NCI-H1930 (cell line): ENCODE results near the gene PUM1.

Experiments used
- DNase-seq, 2 experiments: peaks; one replicate each; lab custom pipeline; 2025; lab: John Stamatoyannopoulos, UW

Gene PUM1

GRCh38 chr1:30892671-30893073 lies 172.8 kb downstream of the PUM1 start:
- DNase-seq, result no peak

- DNase-seq, result no peak
Measured at GRCh38 chr1:30891227-30891552, 174.3 kb downstream of the PUM1 start.

GRCh38 chr1:30890502-30891226 lies 174.9 kb downstream of the PUM1 start:
- no peak for DNase-seq

GRCh38 chr1:30889511-30889910 lies 176.0 kb downstream of the PUM1 start:
- no peak for DNase-seq

- no peak for DNase-seq
Measured at GRCh38 chr1:30888975-30889374, 176.5 kb downstream of the PUM1 start.

GRCh38 chr1:30888391-30888790 lies 177.1 kb downstream of the PUM1 start:
- no peak for DNase-seq

GRCh38 chr1:30887485-30888315 lies 177.8 kb downstream of the PUM1 start:
- DNase-seq, result no peak

- DNase-seq, result no peak
Measured at GRCh38 chr1:30886710-30887428, 178.6 kb downstream of the PUM1 start.

GRCh38 chr1:30885570-30886522 lies 179.7 kb downstream of the PUM1 start:
- DNase-seq, result no peak

GRCh38 chr1:30884723-30885122 lies 180.8 kb downstream of the PUM1 start:
- no peak for DNase-seq

GRCh38 chr1:30883389-30884172 lies 181.9 kb downstream of the PUM1 start:
- no peak for DNase-seq

- no peak for DNase-seq
Measured at GRCh38 chr1:30882678-30883388, 182.7 kb downstream of the PUM1 start.
